HT-29 (cell line): Measurements from ENCODE around the gene OMP. TPM values are rescaled to one million over a fixed set of nuclear protein-coding genes. Genes with fewer than 3 reads are reported as not detected.

Experiments
- DNase-seq: peaks from one replicate; pipeline ENCODE4 v3.0.0-alpha.2; 2015; ENCODE audit warnings: low spot score
- total RNA-seq: library from RNA; depleted of rRNA; stranded (reverse); fragments of >200 nt; shearing (Covaris generic); gene quantifications from 2 replicates; pipeline ENCODE4 v1.2.3, GENCODE V29; 2014

OMP gene
- total RNA-seq, 1 experiment from 2014 or later = 2.8 TPM

GRCh38 chr11:77122576-77123212 lies 20.1 kb downstream of the OMP start:
- no peak for DNase-seq

- DNase-seq = no peak
These were observed 21.0 kb downstream of the OMP start for GRCh38 chr11:77123591-77123990.

GRCh38 chr11:77124041-77124440 lies 21.4 kb downstream of the OMP start:
- DNase-seq = no peak

GRCh38 chr11:77124488-77124887 lies 21.8 kb downstream of the OMP start:
- DNase-seq = no peak

- DNase-seq = no peak
These were observed 22.6 kb downstream of the OMP start for GRCh38 chr11:77125191-77125590.

GRCh38 chr11:77125695-77126094 lies 23.1 kb downstream of the OMP start:
- no peak for DNase-seq

- no peak for DNase-seq
These were observed 23.6 kb downstream of the OMP start for GRCh38 chr11:77126156-77126775.

- no peak for DNase-seq
These were observed 24.2 kb downstream of the OMP start for GRCh38 chr11:77126861-77127234.

GRCh38 chr11:77127235-77127911 lies 24.7 kb downstream of the OMP start:
- DNase-seq = peak; percentile 71

- DNase-seq = no peak
These were observed 25.5 kb downstream of the OMP start, which contains the start of gene MYO7A for GRCh38 chr11:77127920-77128691. TSS of gene MYO7A (plus strand) at chr11:77128246. CDS start at chr11:77130635, 2,389 bp downstream.

GRCh38 chr11:77129069-77129841 lies 26.6 kb downstream of the OMP start:
- DNase-seq = no peak

GRCh38 chr11:77129842-77130756 lies 27.5 kb downstream of the OMP start:
- no peak for DNase-seq

GRCh38 chr11:77130763-77131513 lies 28.3 kb downstream of the OMP start:
- DNase-seq = no peak

GRCh38 chr11:77131560-77131959 lies 28.9 kb downstream of the OMP start:
- no peak for DNase-seq

GRCh38 chr11:77135069-77135468 lies 32.4 kb downstream of the OMP start:
- DNase-seq = no peak

- no peak for DNase-seq
These were observed 33.4 kb downstream of the OMP start for GRCh38 chr11:77136074-77136473.

GRCh38 chr11:77136784-77137420 lies 34.3 kb downstream of the OMP start:
- DNase-seq = no peak

GRCh38 chr11:77137421-77137820 lies 34.8 kb downstream of the OMP start:
- no peak for DNase-seq

GRCh38 chr11:77138106-77138649 lies 35.5 kb downstream of the OMP start:
- no peak for DNase-seq
